Measurements from ENCODE around the gene AHCYL1.
A peak's percentile ranks its signal among the peaks of the same experiment; 100 is the strongest.

AHCYL1 gene

DNA sequence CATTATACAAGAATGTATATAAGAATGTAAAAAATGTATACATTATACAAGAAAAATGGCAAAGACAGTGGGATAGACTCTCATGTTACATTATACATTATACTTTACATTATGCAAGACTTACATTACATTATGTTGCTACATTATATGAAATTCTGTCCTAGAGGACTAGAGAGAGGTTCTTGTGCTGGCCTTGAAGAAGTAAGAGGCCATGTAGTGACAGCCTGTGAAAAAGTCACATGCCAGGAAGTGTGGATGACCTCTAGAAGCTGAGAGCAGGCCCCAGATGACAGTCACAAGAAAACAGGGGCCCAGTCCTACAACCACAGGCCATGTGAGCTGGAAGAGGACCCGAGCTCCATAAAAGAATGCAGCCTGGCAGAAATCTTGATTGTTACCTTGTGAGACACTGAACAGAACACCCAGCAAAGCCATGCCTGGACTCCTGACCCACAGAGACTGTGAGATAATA lies 30.5 kb upstream of the AHCYL1 start:
- H3K4me1 Mint-ChIP-seq: peaks cover 11% of the 10 kb centered on the region
- no peak overlapping the region for H3K4me3 Mint-ChIP-seq
- TF ChIP-seq, protein P1, sequence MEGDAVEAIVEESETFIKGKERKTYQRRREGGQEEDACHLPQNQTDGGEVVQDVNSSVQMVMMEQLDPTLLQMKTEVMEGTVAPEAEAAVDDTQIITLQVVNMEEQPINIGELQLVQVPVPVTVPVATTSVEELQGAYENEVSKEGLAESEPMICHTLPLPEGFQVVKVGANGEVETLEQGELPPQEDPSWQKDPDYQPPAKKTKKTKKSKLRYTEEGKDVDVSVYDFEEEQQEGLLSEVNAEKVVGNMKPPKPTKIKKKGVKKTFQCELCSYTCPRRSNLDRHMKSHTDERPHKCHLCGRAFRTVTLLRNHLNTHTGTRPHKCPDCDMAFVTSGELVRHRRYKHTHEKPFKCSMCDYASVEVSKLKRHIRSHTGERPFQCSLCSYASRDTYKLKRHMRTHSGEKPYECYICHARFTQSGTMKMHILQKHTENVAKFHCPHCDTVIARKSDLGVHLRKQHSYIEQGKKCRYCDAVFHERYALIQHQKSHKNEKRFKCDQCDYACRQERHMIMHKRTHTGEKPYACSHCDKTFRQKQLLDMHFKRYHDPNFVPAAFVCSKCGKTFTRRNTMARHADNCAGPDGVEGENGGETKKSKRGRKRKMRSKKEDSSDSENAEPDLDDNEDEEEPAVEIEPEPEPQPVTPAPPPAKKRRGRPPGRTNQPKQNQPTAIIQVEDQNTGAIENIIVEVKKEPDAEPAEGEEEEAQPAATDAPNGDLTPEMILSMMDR (IDR thresholded peaks at IDR 0.05; ENCODE audit: unreplicated experiment in 3 of 3): no peak
- no peaks in the 10 kb centered on the region for H3K9me3 Mint-ChIP-seq
- H3K27me3 Mint-ChIP-seq (ENCODE audit: low read depth): no peaks in the 10 kb centered on the region
- H3K36me3 Mint-ChIP-seq (ENCODE audit: low read depth): no peaks in the 10 kb centered on the region
- no peak overlapping the region for H3K27ac Mint-ChIP-seq

DNA sequence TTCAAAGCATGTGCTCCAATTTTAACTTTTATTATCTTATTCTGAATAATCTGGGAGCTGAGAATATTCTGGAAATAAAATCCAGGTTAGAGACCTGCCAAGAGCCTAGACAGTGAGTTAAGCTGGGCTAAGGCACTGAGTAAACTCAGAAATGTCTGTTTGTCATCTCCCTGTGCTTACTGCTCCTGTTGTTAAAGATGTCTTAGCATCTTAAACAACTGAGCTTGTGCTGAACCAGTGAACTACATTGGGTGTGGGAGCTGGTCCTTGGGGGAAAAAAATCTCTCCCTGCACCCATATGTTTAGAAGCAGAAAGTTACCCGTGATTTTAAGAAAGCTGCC lies 25.0 kb upstream of the AHCYL1 start:
- Mint-ChIP-seq H3K9me3 (no peaks in the 10 kb centered on the region), H3K36me3 (ENCODE audit: low read depth) (no peaks in the 10 kb centered on the region), H3K27ac (peak overlapping the region; percentile 28 to 70 (median 44)), H3K4me1 (peaks cover 24% of the 10 kb centered on the region), H3K27me3 (ENCODE audit: low read depth) (no peaks in the 10 kb centered on the region), H3K4me3 (no peak overlapping the region)
- TF ChIP-seq, protein P1 (IDR thresholded peaks at IDR 0.05; ENCODE audit: unreplicated experiment in 3 of 3): no peak

- peak overlapping the region; percentile 28 to 70 (median 44) for H3K27ac Mint-ChIP-seq
- no peak overlapping the region for H3K4me3 Mint-ChIP-seq
- H3K4me1 Mint-ChIP-seq: peaks cover 24% of the 10 kb centered on the region
- peaks cover 3% of the 10 kb centered on the region for H3K9me3 Mint-ChIP-seq
- TF ChIP-seq, protein P1 (IDR thresholded peaks at IDR 0.05; ENCODE audit: unreplicated experiment in 3 of 3): peak in 2 of 3 experiments; percentile 13 to 18
- H3K27me3 Mint-ChIP-seq (ENCODE audit: low read depth): no peaks in the 10 kb centered on the region
- no peaks in the 10 kb centered on the region for H3K36me3 Mint-ChIP-seq (ENCODE audit: low read depth)
These were observed 24.4 kb upstream of the AHCYL1 start for GRCh38 chr1:109959974-109960744.

- Mint-ChIP-seq H3K4me1 (peaks cover 24% of the 10 kb centered on the region), H3K4me3 (no peak overlapping the region), H3K27ac (peak overlapping the region; percentile 28 to 70 (median 44)), H3K27me3 (ENCODE audit: low read depth) (no peaks in the 10 kb centered on the region), H3K9me3 (peaks cover 6% of the 10 kb centered on the region), H3K36me3 (ENCODE audit: low read depth) (no peaks in the 10 kb centered on the region)
- TF ChIP-seq, protein P1 (IDR thresholded peaks at IDR 0.05; ENCODE audit: unreplicated experiment in 3 of 3): no peak
These were observed 23.8 kb upstream of the AHCYL1 start for GRCh38 chr1:109960745-109961094.

DNA sequence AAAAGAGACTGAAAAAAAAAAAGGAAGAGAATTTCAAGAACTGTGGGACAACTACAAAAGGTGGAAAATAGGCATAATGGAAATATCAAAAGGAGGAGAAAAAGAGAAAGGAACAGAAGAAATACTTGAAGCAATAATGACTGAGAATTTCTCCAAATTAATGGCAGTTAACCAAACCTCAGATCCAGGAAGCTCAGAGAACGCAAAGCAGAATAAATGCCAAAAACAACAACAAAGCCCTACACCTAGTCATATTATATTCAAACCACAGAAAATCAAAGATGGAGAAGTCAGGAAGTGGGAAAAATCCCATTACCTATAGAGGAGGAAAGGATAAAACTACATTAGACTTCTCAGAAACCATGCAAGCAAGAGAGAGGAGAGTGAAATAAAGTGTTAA lies 20.7 kb upstream of the AHCYL1 start:
- Mint-ChIP-seq H3K27ac (no peak overlapping the region), H3K9me3 (peaks cover 6% of the 10 kb centered on the region)

More for the DNA sequence above, 20.7 kb upstream of the AHCYL1 start:
- Mint-ChIP-seq H3K27me3 (ENCODE audit: low read depth) (no peaks in the 10 kb centered on the region), H3K4me1 (peaks cover 13% of the 10 kb centered on the region), H3K4me3 (no peak overlapping the region), H3K36me3 (ENCODE audit: low read depth) (no peaks in the 10 kb centered on the region)
- TF ChIP-seq, protein P1 (IDR thresholded peaks at IDR 0.05; ENCODE audit: unreplicated experiment in 3 of 3): no peak

Measured in nephron (organoid).